OCI-LY7 (cell line): ENCODE results near the gene OR6K6. TPM values are rescaled to one million over a fixed set of nuclear protein-coding genes. Genes with fewer than 3 reads are reported as not detected.

ENCODE experiments used
- BruUV-seq: library from RNA; stranded (reverse); fragments of 400-500 nt; replicated peaks from 2 replicates; lab custom pipeline; 2021; lab: Mats Ljungman, UMichigan
- CTCF ChIA-PET: fragments of 300-600 bp; sonication (Branson Sonifier 250); formaldehyde crosslinking; loops from one replicate; lab custom pipeline; 2022; ENCODE audit warnings: antibody characterized with exemption; ENCODE audit not compliant: unreplicated experiment; lab: Charles Lee
- POLR2A ChIA-PET: fragments of 300-600 bp; sonication (Branson Sonifier 250); formaldehyde crosslinking; loops from one replicate; lab custom pipeline; 2022; ENCODE audit warnings: antibody characterized with exemption; lab: Charles Lee
- DNase-seq: peaks from one replicate; pipeline ENCODE4 v3.0.0-alpha.2; 2015; ENCODE audit warnings: low spot score
- H2AFZ ChIP-seq: fragments of 200-600 bp; sonication (generic), shearing (Covaris generic); 2 replicates; pipeline ENCODE4 v1.6.1; 2014; ENCODE audit warnings: mild to moderate bottlenecking, antibody characterized with exemption, low read length, moderate library complexity
- H3K27ac ChIP-seq: fragments of 200-600 bp; sonication (generic); 2 replicates; pipeline ENCODE4 v1.5.1; 2014; ENCODE audit warnings: mixed run types, low read depth, mild to moderate bottlenecking, moderate library complexity, low read length, inconsistent platforms; ENCODE audit not compliant: poor library complexity, severe bottlenecking
- H3K36me3 ChIP-seq: fragments of 200-600 bp; sonication (generic); 2 replicates; pipeline ENCODE4 v1.6.1; 2014; ENCODE audit warnings: mild to moderate bottlenecking, antibody characterized with exemption, low read length, moderate library complexity, mixed read lengths; ENCODE audit not compliant: insufficient read depth
- H3K4me1 ChIP-seq: fragments of 200-600 bp; sonication (generic); 2 replicates; pipeline ENCODE4 v1.5.1; 2014; ENCODE audit warnings: mild to moderate bottlenecking, low read length; ENCODE audit not compliant: insufficient read depth, poor library complexity, severe bottlenecking
- H3K4me2 ChIP-seq: fragments of 200-600 bp; sonication (generic); 2 replicates; pipeline ENCODE4 v1.6.1; 2014; ENCODE audit warnings: mild to moderate bottlenecking, low read length
- H3K4me3 ChIP-seq: fragments of 200-600 bp; sonication (generic); 2 replicates; pipeline ENCODE4 v1.5.1; 2014; ENCODE audit warnings: mild to moderate bottlenecking, low read depth, low read length; ENCODE audit not compliant: poor library complexity, severe bottlenecking
- H3K79me2 ChIP-seq: fragments of 200-600 bp; sonication (generic); 2 replicates; pipeline ENCODE4 v1.6.1; 2016; ENCODE audit warnings: low read depth, mild to moderate bottlenecking, low read length, moderate library complexity, mixed read lengths; ENCODE audit not compliant: insufficient read depth
- H3K9me2 ChIP-seq: fragments of 200-600 bp; sonication (generic); 2 replicates; pipeline ENCODE4 v1.6.1; 2016; ENCODE audit warnings: mild to moderate bottlenecking, low read length, mixed read lengths; ENCODE audit not compliant: insufficient read depth
- H3K9me3 ChIP-seq: fragments of 200-600 bp; sonication (generic); 2 replicates; pipeline ENCODE4 v1.6.1; 2014; ENCODE audit warnings: mild to moderate bottlenecking, mixed run types, low read length, mixed read lengths
- H4K20me1 ChIP-seq: fragments of 200-600 bp; sonication (generic); 2 replicates; pipeline ENCODE4 v1.6.1; 2014; ENCODE audit warnings: mild to moderate bottlenecking, antibody characterized with exemption, low read length, moderate library complexity, mixed read lengths; ENCODE audit not compliant: insufficient read depth
- CTCF ChIP-seq: fragments of 200-600 bp; sonication (generic); conservative IDR thresholded peaks from 2 replicates; pipeline ENCODE4 v1.5.1; 2014; ENCODE audit warnings: mild to moderate bottlenecking, antibody characterized with exemption, low read length, moderate library complexity, mixed read lengths
- EZH2phosphoT487 ChIP-seq: fragments of 200-600 bp; sonication (generic); IDR thresholded peaks from 2 replicates; pipeline ENCODE4 v1.6.1; 2018; ENCODE audit warnings: low read depth, borderline replicate concordance, mild to moderate bottlenecking, mixed run types, antibody characterized with exemption, low read length, moderate library complexity, mixed read lengths
- intact Hi-C: fragments of 100-400 bp; cut with micrococcal nuclease; formaldehyde crosslinking; loops from one replicate; pipeline ENCODE4 v1.10.0; 2022; ENCODE audit not compliant: unreplicated experiment
- small RNA-seq: library from RNA; depleted of rRNA; stranded (forward); fragments of <200 nt; gene quantifications from one replicate; pipeline ENCODE3, GENCODE V24; 2014
- total RNA-seq, 2 experiments: library from RNA; depleted of rRNA in 1 of 2; stranded (reverse); fragments of >200 nt in 1 of 2; shearing (Covaris generic) in 1 of 2; gene quantifications; 2 replicates each; pipeline ENCODE4 v1.2.3, GENCODE V29; 2014 to 2022

OR6K6 gene
- total RNA-seq, 2 experiments from 2014 or later: not detected

GRCh38 chr1:158800526-158800925 is 46.0 kb downstream of the OR6K6 start:
- Histone ChIP-seq H2AFZ (no peak overlapping the region), H3K9me2 (no peaks in the 10 kb centered on the region), H3K36me3 (no peaks in the 10 kb centered on the region), H3K4me3 (no peak overlapping the region), H3K4me2 (no peak overlapping the region), H4K20me1 (no peaks in the 10 kb centered on the region), H3K4me1 (no peaks in the 10 kb centered on the region), H3K9me3 (no peaks in the 10 kb centered on the region), H3K27ac (no peak overlapping the region), H3K79me2 (no peaks in the 10 kb centered on the region)
- BruUV-seq: no TSS peak
- intact Hi-C loops: no loop called here
- CTCF ChIA-PET: no interaction called here
- POLR2A ChIA-PET: interaction anchor here (0.7 to 0.8 kb wide), 2 partner anchors 9 to 132 kb away, joined by 3 read pairs; no protein-coding TSS in a partner anchor
- no peak for TF ChIP-seq EZH2phosphoT487
- no peak for TF ChIP-seq CTCF
- DNase-seq: no peak

GRCh38 chr1:158801396-158801795 is 46.9 kb downstream of the OR6K6 start:
- H3K9me3 ChIP-seq: no peaks in the 10 kb centered on the region
- H3K4me2 ChIP-seq: no peak overlapping the region
- H3K36me3 ChIP-seq: no peaks in the 10 kb centered on the region
- H2AFZ ChIP-seq: no peak overlapping the region
- intact Hi-C loops: no loop called here
- H4K20me1 ChIP-seq: no peaks in the 10 kb centered on the region
- no peak for DNase-seq
- no TSS peak for BruUV-seq
- H3K4me3 ChIP-seq: no peak overlapping the region
- ChIA-PET CTCF (no interaction called here), POLR2A (no interaction called here)
- H3K79me2 ChIP-seq: no peaks in the 10 kb centered on the region
- no peak overlapping the region for H3K27ac ChIP-seq
- no peaks in the 10 kb centered on the region for H3K9me2 ChIP-seq
- no peaks in the 10 kb centered on the region for H3K4me1 ChIP-seq
- TF ChIP-seq CTCF (no peak), EZH2phosphoT487 (no peak)

- DNase-seq: no peak
- Histone ChIP-seq H3K27ac (no peak overlapping the region), H3K4me1 (no peaks in the 10 kb centered on the region), H4K20me1 (no peaks in the 10 kb centered on the region), H3K4me3 (no peak overlapping the region), H3K36me3 (no peaks in the 10 kb centered on the region), H3K79me2 (no peaks in the 10 kb centered on the region), H3K9me2 (no peaks in the 10 kb centered on the region), H3K4me2 (no peak overlapping the region), H2AFZ (no peak overlapping the region), H3K9me3 (no peaks in the 10 kb centered on the region)
- POLR2A ChIA-PET: no interaction called here
- BruUV-seq: no TSS peak
- CTCF ChIA-PET: no interaction called here
- intact Hi-C loops: no loop called here
- no peak for TF ChIP-seq CTCF
- no peak for TF ChIP-seq EZH2phosphoT487
These were observed 49.2 kb downstream of the OR6K6 start for GRCh38 chr1:158803678-158804077.

Small RNAs within 50 kb of the gene (small RNA-seq; reads per million reads assigned to genes)
- not detected for gene OR2AQ1P

Other genes starting within 250 kb of the OR6K6 start
- gene OR6Y1, start 200.3 kb upstream of the OR6K6 start, total RNA-seq (2014; rRNA removed; shearing (Covaris generic)): not detected in 2 replicates
- gene OR6Y1, start 200.3 kb upstream of the OR6K6 start, total RNA-seq (2022): not detected in 2 replicates
- not detected in 2 replicates for gene OR6P1, start 184.1 kb upstream of the OR6K6 start, total RNA-seq (2014; rRNA removed; shearing (Covaris generic))
- not detected in 2 replicates for gene OR6P1, start 184.1 kb upstream of the OR6K6 start, total RNA-seq (2022)
- not detected in 2 replicates for gene OR10X1, start 174.8 kb upstream of the OR6K6 start, total RNA-seq (2014; rRNA removed; shearing (Covaris generic))
- gene OR10X1, start 174.8 kb upstream of the OR6K6 start, total RNA-seq (2022): not detected in 2 replicates
- gene OR10Z1, start 149.5 kb upstream of the OR6K6 start, total RNA-seq (2014; rRNA removed; shearing (Covaris generic)): not detected in 2 replicates
- gene OR10Z1, start 149.5 kb upstream of the OR6K6 start, total RNA-seq (2022): not detected in 2 replicates
- 0.10 and 0.44 TPM in 2 replicates for gene SPTA1, start 68.0 kb upstream of the OR6K6 start, total RNA-seq (2014; rRNA removed; shearing (Covaris generic))
- not detected in 2 replicates for gene SPTA1, start 68.0 kb upstream of the OR6K6 start, total RNA-seq (2022)
- not detected in 2 replicates for gene OR6K2, start 54.1 kb upstream of the OR6K6 start, total RNA-seq (2014; rRNA removed; shearing (Covaris generic))
- gene OR6K2, start 54.1 kb upstream of the OR6K6 start, total RNA-seq (2022): not detected in 2 replicates
- not detected in 2 replicates for gene OR6K3, start 34.0 kb upstream of the OR6K6 start, total RNA-seq (2014; rRNA removed; shearing (Covaris generic))
- gene OR6K3, start 34.0 kb upstream of the OR6K6 start, total RNA-seq (2022): not detected in 2 replicates
- gene OR6N1, start 17.5 kb downstream of the OR6K6 start, total RNA-seq (2014; rRNA removed; shearing (Covaris generic)): not detected in 2 replicates
- not detected in 2 replicates for gene OR6N1, start 17.5 kb downstream of the OR6K6 start, total RNA-seq (2022)
- not detected in 2 replicates for gene OR6N2, start 26.5 kb downstream of the OR6K6 start, total RNA-seq (2014; rRNA removed; shearing (Covaris generic))
- not detected in 2 replicates for gene OR6N2, start 26.5 kb downstream of the OR6K6 start, total RNA-seq (2022)
- not detected in 2 replicates for gene MNDA, start 76.6 kb downstream of the OR6K6 start, total RNA-seq (2014; rRNA removed; shearing (Covaris generic))
- not detected in 2 replicates for gene MNDA, start 76.6 kb downstream of the OR6K6 start, total RNA-seq (2022)
- gene PYHIN1, start 176.8 kb downstream of the OR6K6 start, total RNA-seq (2014; rRNA removed; shearing (Covaris generic)): 42.5 and 44.6 TPM in 2 replicates
- gene PYHIN1, start 176.8 kb downstream of the OR6K6 start, total RNA-seq (2022): 18.2 and 34.6 TPM in 2 replicates